Gastrocnemius medialis (tissue), 4 donors: Measurements from ENCODE around the gene NFASC. TPM values are rescaled to one million over a fixed set of nuclear protein-coding genes. Genes with fewer than 3 reads are reported as not detected.

ENCODE experiments used
- ATAC-seq, 2 donors: fragments of 150-250 bp; one replicate each; pipeline ENCODE4 v1.9.1; 2016
- DNase-seq, 2 donors: peaks; one replicate each; pipeline ENCODE4 v3.0.0-alpha.2; 2019
- H3K27ac ChIP-seq, 4 donors: fragments of 200-600 bp; sonication (generic); 1 replicate in 1 of 4; 2 replicates in 3 of 4; pipeline ENCODE4 v1.5.1; 2016 to 2018; ENCODE audit warnings: mild to moderate bottlenecking in 2 of 4, moderate library complexity in 1 of 4
- H3K27me3 ChIP-seq, 3 donors: fragments of 200-600 bp; sonication (generic) in 2 of 3; 1 replicate in 1 of 3; 2 replicates in 2 of 3; pipeline versions ENCODE4 v1.5.1 to v1.6.0; 2016 to 2019; ENCODE audit warnings: mild to moderate bottlenecking in 1 of 3, moderate library complexity in 1 of 3
- H3K36me3 ChIP-seq, 2 donors: fragments of 200-600 bp; sonication (generic) in 1 of 2; one replicate each; pipeline ENCODE4 v1.5.1; 2017 to 2018
- H3K4me1 ChIP-seq, 2 donors: fragments of 200-600 bp; sonication (generic) in 1 of 2; one replicate each; pipeline ENCODE4 v1.5.1; 2016 to 2017; ENCODE audit warnings: mild to moderate bottlenecking in 2 of 2
- H3K4me3 ChIP-seq, 4 donors: fragments of 200-600 bp; sonication (generic) in 3 of 4; 1 replicate in 1 of 4; 2 replicates in 3 of 4; pipeline ENCODE4 v1.5.1; 2016 to 2019; ENCODE audit warnings: mild to moderate bottlenecking in 2 of 4
- H3K9me3 ChIP-seq, 3 donors: fragments of 200-600 bp; sonication (generic) in 2 of 3; 1 replicate in 1 of 3; 2 replicates in 2 of 3; pipeline ENCODE4 v1.5.1; 2016 to 2019
- POLR2A ChIP-seq, 2 donors: fragments of 450-650 bp; IDR thresholded peaks; one replicate each; pipeline ENCODE4 v1.6.1; 2017; ENCODE audit warnings: antibody characterized with exemption in 2 of 2, mild to moderate bottlenecking in 2 of 2, moderate library complexity in 2 of 2
- in situ Hi-C, 4 donors: fragments of 200-750 bp; cut with MboI; loops; one replicate each; pipeline versions ENCODE4 v1.15.0 to v1.8.0; 2017; ENCODE audit warnings: low sequenced_read_pairs in 4 of 4
- intact Hi-C: fragments of 100-400 bp; cut with DNase I; formaldehyde crosslinking; loops from one replicate; pipeline ENCODE4 v1.15.1; 2023; ENCODE audit warnings: low total_unique reads
- total RNA-seq, 4 donors: library from RNA; depleted of rRNA; stranded (reverse); fragments of >200 nt; gene quantifications; one replicate each; pipeline versions ENCODE4 v1.1.0 to v1.2.3, GENCODE V29; 2016
- TF ChIP-seq, protein P1 (sequence below), 5 experiments: fragments of 450-650 bp in 3 of 5; fragments of 200-600 bp in 2 of 5; sonication (generic) in 2 of 5; IDR thresholded peaks in 4 of 5; conservative IDR thresholded peaks in 1 of 5; 1 replicate in 4 of 5; 2 replicates in 1 of 5; pipeline ENCODE4 v1.5.1; 2016 to 2019; ENCODE audit warnings: antibody characterized with exemption in 5 of 5, mild to moderate bottlenecking in 3 of 5, moderate library complexity in 3 of 5

Gene NFASC
- total RNA-seq, 4 donors from 2014 or later, result 0.75 to 4.7 (median 2.4) TPM

DNA sequence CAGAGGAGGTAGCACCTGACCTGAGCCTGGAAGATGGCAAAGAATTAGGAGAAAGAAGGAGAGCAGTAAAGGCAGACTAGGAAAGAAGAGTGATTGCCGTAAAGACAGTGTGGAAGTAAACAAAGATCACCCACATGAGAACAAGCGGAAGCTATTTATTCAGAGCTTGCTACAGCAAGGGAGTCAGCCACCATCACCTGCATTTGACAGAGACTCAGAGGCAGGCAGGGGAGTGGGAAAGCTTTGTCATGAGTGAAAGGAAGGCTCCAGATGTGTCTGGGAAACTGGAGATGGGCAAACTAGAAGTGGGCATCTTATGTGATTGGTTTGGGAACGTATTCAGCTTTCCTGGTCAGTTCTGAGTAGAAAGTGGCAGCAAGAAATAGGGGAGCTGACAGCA is 64.5 kb downstream of the NFASC start:
- H3K4me3 ChIP-seq, result no peak overlapping the region
- TF ChIP-seq POLR2A (IDR thresholded peaks at IDR 0.05), result no peak
- TF ChIP-seq, protein P1, sequence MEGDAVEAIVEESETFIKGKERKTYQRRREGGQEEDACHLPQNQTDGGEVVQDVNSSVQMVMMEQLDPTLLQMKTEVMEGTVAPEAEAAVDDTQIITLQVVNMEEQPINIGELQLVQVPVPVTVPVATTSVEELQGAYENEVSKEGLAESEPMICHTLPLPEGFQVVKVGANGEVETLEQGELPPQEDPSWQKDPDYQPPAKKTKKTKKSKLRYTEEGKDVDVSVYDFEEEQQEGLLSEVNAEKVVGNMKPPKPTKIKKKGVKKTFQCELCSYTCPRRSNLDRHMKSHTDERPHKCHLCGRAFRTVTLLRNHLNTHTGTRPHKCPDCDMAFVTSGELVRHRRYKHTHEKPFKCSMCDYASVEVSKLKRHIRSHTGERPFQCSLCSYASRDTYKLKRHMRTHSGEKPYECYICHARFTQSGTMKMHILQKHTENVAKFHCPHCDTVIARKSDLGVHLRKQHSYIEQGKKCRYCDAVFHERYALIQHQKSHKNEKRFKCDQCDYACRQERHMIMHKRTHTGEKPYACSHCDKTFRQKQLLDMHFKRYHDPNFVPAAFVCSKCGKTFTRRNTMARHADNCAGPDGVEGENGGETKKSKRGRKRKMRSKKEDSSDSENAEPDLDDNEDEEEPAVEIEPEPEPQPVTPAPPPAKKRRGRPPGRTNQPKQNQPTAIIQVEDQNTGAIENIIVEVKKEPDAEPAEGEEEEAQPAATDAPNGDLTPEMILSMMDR (IDR thresholded peaks at IDR 0.05 in 4 of 5, conservative IDR thresholded peaks at IDR 0.05 in 1 of 5), result no peak
- H3K9me3 ChIP-seq, result no peaks in the 10 kb centered on the region
- no peak overlapping the region for H3K27ac ChIP-seq
- no peaks in the 10 kb centered on the region for H3K36me3 ChIP-seq
- peaks cover 0 to 2% (median 0%) of the 10 kb centered on the region in 3 donors for H3K27me3 ChIP-seq
- no peak for ATAC-seq
- intact Hi-C loops, result no loop called here
- in situ Hi-C loops, result loop anchor here in 1 of 4 donors (10.0 kb wide), 1 partner anchor 120 kb away; no protein-coding TSS in a partner anchor
- H3K4me1 ChIP-seq, result no peaks in the 10 kb centered on the region
- DNase-seq, result no peak

DNA sequence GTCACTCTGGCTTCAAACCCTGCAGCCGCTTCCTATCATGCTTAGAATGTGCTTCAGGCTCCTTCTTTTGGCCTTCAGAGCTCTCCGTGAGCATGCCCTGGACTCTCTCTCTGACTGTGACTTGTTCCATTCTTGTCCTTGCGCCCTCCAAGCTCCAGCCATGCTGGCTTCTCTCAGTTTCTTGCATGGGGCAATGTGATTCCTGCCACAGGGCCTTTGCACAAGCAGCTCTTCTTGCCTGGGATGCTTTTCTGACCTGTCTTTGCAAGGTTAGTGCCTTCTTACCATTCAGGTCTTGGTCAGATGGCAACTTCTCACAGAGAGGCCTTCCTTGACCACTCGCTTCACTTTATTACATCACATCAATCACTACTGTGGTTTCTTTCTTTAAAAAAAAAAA is 66.1 kb downstream of the NFASC start:
- H3K9me3 ChIP-seq, result no peaks in the 10 kb centered on the region
- H3K27me3 ChIP-seq, result peaks cover 0 to 2% (median 0%) of the 10 kb centered on the region in 3 donors
- no peaks in the 10 kb centered on the region for H3K36me3 ChIP-seq
- no peak overlapping the region for H3K27ac ChIP-seq
- in situ Hi-C loops (loop anchor here in 1 of 4 donors (10.0 kb wide), 1 partner anchor 122 kb away; no protein-coding TSS in a partner anchor), intact Hi-C loops (no loop called here)
- no peak overlapping the region for H3K4me3 ChIP-seq
- ATAC-seq (no peak), DNase-seq (no peak)
- TF ChIP-seq POLR2A (IDR thresholded peaks at IDR 0.05), result no peak
- TF ChIP-seq, protein P1 (IDR thresholded peaks at IDR 0.05 in 4 of 5, conservative IDR thresholded peaks at IDR 0.05 in 1 of 5), result no peak
- no peaks in the 10 kb centered on the region for H3K4me1 ChIP-seq

DNA sequence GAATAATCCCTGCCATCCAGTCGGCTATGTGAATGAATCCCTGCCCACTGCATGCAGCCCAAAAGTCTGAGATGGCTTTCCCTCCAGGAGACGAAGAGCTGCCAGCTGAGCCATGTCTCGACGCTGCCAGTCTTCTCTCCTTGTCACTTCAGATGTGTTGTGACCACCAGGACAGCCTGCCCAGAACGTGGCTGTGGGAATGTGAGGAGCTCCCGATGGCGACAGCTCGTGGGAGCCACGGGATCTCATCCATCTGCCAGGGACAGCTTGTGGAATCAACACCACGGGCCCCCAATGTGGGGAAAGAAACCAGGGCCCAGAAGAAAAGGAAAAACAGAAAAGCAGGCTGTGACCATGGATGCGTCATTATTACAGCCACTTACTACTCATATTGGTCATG is 67.2 kb downstream of the NFASC start:
- ATAC-seq (no peak), DNase-seq (no peak)
- no peaks in the 10 kb centered on the region for H3K9me3 ChIP-seq
- H3K27me3 ChIP-seq, result peaks cover 0 to 2% (median 0%) of the 10 kb centered on the region in 3 donors
- in situ Hi-C loops, result loop anchor here in 1 of 4 donors (10.0 kb wide), 1 partner anchor 123 kb away; no protein-coding TSS in a partner anchor
- TF ChIP-seq, protein P1 (IDR thresholded peaks at IDR 0.05 in 4 of 5, conservative IDR thresholded peaks at IDR 0.05 in 1 of 5), result no peak
- TF ChIP-seq POLR2A (IDR thresholded peaks at IDR 0.05), result no peak
- H3K4me3 ChIP-seq, result no peak overlapping the region
- intact Hi-C loops, result no loop called here
- no peak overlapping the region for H3K27ac ChIP-seq
- no peaks in the 10 kb centered on the region for H3K4me1 ChIP-seq
- H3K36me3 ChIP-seq, result no peaks in the 10 kb centered on the region

DNA sequence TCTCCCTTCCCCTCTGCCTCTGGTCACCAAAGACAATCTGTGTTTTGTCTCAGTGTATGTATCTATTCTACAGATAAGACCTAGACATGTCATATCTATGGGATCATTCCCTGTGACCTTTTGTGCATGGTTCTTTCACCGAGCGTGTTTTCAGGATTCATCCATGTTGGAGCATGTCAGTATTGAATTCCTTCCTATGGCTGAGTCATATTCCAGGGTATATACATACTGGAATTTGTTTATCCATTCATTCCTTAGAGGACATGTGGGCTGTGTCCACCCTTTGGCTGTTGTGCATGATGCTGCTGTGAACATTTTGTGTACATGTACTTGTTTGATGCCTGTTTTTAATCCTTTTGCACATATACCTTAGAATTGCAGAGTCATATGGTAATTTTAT is 69.9 kb downstream of the NFASC start:
- DNase-seq (no peak), ATAC-seq (no peak)
- TF ChIP-seq, protein P1 (IDR thresholded peaks at IDR 0.05 in 4 of 5, conservative IDR thresholded peaks at IDR 0.05 in 1 of 5), result no peak
- TF ChIP-seq POLR2A (IDR thresholded peaks at IDR 0.05), result no peak
- in situ Hi-C loops (no loop called here), intact Hi-C loops (no loop called here)
- Histone ChIP-seq H3K27ac (no peak overlapping the region), H3K27me3 (no peaks in the 10 kb centered on the region), H3K4me3 (no peak overlapping the region), H3K4me1 (no peaks in the 10 kb centered on the region), H3K9me3 (no peaks in the 10 kb centered on the region), H3K36me3 (no peaks in the 10 kb centered on the region)
